Lower leg skin (tissue), 3 donors: Measurements from ENCODE around the gene SMC1B.

Experiments
- CTCF ChIP-seq, 3 donors: fragments of 450-650 bp; IDR thresholded peaks; one replicate each; pipeline ENCODE4 v1.5.1; 2016; ENCODE audit warnings: antibody characterized with exemption in 3 of 3, mild to moderate bottlenecking in 3 of 3, moderate library complexity in 2 of 3
- POLR2A ChIP-seq, 2 donors: fragments of 450-650 bp; IDR thresholded peaks; one replicate each; pipeline ENCODE4 v1.6.1; 2016 to 2017; ENCODE audit warnings: antibody characterized with exemption in 2 of 2, mild to moderate bottlenecking in 1 of 2, moderate library complexity in 1 of 2

GRCh38 chr22:45334528-45334927 lies 78.9 kb downstream of the SMC1B start:
- no peak for TF ChIP-seq CTCF (IDR thresholded peaks at IDR 0.05)
- no peak for TF ChIP-seq POLR2A (IDR thresholded peaks at IDR 0.05)
